ENCODE results near the gene SNRPB2. TPM values are rescaled to one million over a fixed set of nuclear protein-coding genes. Genes with fewer than 3 reads are reported as not detected.

SNRPB2 gene
- polyA plus RNA-seq, 10 donors = 64.3 to 84.2 (median 74.3) TPM

DNA sequence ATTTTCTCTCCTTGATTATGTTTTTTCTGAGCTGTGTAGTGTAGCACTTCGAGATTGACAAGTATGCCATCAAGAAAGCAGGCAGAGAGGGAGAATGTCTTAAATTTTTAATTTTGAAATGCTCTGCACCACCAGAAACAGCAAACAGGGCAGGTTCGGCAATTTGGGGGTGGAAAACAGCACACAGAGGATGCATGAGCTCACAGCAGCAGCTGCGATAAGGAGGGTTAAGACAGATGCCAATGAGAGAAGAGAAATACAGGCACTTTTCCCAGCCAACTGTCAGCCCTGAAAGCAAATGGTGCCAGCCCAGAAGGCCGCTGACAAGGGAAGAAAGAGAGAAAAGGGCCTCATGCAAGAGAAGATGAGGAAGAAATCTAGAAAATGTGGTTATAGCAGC lies 15.1 kb upstream of the SNRPB2 start:
- peak in 1 of 3 donors; percentile 51 for DNase-seq

DNA sequence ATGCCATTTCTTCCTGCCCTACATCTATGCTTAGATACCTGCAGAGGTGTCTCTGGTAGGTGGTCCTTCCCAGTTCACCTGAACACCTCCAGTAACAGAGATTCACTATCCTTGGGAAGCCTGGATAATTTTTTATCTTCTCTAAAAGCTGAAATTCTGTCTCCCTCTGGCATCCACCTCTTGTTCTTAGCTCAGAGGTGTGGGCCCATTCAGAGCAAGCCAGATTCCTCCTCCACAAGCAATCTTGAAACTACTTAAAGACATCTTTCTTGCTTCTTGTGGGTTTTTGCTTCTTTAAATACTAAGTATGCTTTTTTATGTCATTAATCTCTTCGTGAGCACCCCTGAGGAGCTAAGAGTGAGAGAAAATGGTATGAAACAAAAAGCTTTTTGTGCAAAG lies 10.4 kb upstream of the SNRPB2 start:
- no peak for DNase-seq

DNA sequence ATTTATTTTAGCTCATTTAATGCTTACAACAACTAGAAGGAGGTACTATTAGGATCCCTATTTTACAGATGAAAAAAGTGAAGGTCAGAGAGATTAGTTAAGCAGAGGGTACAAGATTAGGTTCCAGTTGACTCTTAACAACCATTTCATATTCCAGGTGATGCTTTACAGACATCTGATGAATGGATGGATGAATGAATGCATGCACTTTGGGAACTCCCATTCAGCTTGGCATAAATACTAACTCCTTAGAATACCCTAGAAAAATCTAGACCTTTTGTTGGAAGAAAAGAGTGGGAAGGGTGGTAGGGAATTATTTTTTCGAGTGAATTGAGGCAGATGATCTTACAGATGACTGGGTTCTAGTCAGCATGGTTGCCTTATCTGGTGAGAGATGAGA lies 746 bp upstream of the SNRPB2 start:
- no peak for DNase-seq

DNA sequence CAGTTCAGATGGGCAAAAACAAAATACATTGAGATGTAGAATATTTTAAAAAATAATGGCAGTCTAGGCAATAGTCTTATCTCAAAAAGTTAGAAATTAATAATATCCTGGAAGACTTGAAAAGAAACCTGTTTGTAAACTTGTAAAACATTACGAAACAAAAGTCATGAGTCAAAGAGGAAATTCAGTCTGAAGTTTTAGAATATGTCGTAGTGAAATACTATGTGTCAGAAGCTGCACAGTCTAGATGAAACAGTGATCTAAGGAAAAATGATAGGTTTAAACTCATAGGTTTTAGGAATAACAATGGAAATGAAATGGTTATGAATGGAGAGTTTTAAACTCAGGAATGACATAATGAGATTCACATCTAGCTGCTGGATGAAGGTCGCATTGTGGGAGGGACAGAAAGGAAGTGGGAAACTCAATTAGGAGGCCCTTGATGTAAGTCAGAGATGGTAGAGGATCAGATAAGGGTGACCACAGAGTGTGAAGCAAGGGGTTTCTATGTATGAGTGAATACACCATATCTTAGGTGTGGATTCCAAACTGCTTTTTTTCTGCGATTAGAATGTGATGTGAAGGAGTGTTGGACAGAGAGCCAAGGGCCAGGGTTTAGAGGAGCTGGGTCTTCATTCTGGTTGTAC lies 2.8 kb downstream of the SNRPB2 start:
- DNase-seq = no peak

DNA sequence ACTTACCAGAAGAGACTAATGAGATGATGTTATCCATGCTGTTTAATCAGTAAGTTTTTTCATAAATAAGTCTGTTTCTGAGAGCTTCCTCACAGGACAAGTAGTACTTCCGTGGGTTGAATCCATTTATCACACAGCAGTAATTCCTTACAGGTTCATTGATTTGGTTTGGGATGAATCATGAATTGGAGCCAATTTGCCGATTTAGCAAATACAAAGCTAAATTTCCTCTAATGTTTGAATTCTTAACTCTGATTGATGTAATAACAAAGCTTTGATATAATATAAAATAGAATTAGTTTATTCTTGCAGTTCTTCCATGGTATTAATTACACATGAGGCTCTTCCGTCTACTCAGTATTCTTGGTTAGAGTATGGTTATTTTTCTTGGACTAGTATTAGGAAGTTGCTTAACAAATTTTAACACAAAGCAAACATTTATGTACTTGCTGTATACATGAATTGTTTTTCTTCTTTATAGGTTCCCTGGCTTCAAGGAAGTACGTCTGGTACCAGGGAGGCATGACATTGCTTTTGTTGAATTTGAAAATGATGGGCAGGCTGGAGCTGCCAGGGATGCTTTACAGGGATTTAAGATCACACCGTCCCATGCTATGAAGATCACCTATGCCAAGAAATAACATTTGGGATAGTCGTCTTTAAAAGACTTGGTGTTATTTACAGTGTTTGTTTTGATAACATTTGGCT lies 10.7 kb downstream of the SNRPB2 start:
- DNase-seq = no peak

DNA sequence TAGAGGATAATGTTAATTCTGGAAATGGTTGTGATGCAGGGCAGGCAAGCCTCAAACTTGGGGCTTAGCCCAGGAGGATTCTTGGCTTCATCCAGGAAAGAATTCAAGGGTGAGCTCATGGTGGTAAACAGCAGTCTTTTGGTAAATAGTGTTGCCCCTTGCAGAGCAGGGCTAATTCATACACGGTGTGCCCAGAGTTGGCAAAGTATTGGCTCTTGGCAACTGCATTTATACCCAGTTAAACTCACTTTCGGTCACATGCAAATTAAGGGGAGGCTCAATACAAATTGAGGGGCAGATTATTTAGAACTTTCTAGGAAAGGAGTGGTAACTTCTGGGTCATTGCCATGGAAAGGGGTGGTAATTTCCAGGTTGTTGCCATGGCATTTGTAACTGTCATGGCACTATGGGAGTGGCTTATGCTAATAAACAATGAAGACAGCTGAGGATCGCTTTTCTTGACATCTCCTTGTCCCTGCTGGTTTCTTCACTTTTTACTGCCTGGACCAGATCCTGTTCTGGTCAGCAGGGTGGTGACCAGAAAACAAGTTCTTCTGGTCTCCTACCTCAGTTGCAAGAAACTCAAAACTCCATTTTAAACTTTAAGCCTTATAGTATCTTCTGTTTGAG lies 14.5 kb downstream of the SNRPB2 start:
- no peak for DNase-seq

DNA sequence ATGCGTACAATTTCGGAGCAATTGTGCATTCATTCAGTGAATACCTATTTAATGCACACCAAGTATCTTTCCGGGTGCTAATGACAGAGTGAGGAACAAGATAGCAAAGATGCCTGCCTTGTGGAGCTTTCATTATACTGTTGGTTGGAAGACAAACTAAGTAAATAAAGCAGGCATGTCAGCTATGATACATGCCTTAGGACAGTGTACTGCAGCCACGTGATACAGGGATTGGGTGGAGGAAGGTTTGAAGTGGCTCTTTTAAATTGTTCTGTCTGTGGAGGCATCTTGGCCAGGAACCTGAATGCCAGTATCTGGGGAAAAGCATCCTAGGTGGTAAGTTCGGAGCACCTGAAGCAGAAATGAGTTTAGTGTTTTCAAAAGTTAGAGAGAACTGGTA lies 15.4 kb downstream of the SNRPB2 start:
- DNase-seq = no peak

DNA sequence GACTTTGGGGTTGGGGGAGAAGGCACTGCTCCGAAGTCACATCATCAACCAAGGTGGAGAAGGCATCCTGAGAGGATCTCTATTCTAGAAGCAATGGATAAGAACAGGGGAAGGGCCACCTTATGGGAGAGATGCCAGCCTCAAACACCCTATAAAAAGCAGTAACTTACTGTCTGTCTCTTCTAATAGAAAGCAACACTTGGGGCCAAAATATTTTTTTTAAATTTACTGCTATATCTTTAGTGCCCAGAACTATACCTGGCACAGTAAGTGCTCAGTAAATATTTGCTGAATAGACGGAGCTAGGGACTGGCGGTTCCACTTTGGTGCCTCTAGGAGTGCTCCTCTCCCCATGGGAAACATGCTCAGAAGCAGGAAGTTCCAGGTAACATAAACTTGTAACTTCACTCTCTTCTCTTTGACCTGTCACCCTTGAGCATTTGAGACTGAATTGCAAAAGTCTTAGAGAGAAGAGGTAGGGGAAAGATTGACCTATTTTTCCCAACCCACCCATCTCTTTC lies 17.5 kb downstream of the SNRPB2 start:
- no peak for DNase-seq

DNA sequence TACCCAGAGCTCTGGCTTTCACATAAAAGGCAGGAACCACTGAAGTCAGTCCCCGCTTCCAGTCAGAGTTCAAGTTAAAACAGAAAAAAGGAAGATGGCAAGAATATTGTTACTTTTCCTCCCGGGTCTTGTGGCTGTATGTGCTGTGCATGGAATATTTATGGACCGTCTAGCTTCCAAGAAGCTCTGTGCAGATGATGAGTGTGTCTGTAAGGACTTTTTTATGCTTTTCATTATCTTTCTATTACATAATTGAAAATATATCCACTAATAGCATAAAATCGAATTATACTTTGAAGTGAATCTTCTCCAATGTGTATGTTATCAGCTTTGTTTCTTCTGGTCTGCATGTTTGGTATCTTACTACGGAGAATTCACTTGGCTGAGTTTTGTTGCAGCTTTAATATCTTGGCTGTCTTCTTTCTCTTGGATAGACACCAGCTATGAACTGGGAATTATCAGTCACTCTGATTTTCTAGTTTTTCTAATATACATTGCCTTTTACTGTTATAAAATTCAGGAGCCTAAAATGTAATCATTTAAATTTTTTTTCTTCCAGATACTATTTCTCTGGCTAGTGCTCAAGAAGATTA lies 18.6 kb downstream of the SNRPB2 start, which contains the start of gene OTOR:
OTOR (plus strand) TSS at position 51 of the 593 bp plus-strand sequence; CDS start at position 95, 44 bp downstream.
- peak; percentile 53 to 83 (median 69) for DNase-seq

DNA sequence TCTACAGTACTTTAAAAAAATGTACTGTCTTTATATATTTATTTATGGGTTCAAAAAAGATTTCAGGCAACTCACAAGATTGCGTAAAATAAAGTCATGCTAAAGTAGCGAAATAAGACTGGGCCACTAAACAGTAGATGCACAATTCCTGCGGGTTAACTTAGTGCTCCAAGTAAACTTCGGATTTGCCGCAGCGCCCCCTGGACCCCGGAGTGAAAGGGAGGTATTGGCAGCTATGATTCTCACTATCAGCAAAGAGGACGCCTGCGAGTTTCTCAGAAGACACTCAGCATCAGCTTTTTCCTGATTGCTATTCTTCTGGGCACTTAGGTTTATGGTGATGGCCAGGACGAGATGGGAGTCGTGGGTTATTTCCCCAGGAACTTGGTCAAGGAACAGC lies 19.7 kb downstream of the SNRPB2 start:
- no peak for DNase-seq

DNA sequence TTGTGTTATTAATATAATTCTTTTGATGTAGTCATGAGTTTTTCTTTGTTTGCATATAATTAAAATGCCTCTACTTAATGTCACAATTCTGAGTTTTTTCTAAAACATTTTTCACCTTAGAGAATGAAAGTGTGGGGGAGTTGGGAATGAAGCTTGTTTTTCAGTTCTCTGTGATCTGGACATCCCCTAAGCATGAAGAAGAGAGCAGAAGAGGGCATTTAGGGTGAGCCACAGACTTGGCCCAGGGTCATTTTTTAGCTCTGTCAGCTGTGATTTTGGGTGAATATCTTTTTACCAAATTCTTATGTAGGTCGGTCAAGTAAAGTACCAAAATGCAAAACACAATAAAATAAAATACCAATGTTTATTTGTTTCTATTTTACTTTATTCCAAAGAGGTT lies 22.3 kb downstream of the SNRPB2 start:
- no peak for DNase-seq

DNA sequence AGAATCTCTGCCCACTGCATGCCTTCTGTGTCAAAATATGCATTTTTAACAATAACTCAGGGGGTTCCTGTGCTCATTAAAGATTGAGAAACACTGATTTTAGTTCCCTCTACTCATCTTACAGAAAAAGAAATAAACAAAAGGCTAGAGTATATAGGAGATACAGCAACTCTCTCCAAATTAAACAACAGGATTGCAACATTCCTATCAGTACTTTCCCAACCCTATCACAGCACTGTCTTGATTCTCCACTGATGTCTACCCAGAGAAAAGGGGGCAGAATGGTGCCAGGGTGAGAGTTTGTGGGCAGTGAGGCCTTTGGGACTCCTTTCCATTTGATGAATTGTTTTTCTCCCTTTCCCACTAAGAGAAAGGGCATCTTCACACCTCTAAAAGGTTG lies 23.1 kb downstream of the SNRPB2 start:
- no peak for DNase-seq

DNA sequence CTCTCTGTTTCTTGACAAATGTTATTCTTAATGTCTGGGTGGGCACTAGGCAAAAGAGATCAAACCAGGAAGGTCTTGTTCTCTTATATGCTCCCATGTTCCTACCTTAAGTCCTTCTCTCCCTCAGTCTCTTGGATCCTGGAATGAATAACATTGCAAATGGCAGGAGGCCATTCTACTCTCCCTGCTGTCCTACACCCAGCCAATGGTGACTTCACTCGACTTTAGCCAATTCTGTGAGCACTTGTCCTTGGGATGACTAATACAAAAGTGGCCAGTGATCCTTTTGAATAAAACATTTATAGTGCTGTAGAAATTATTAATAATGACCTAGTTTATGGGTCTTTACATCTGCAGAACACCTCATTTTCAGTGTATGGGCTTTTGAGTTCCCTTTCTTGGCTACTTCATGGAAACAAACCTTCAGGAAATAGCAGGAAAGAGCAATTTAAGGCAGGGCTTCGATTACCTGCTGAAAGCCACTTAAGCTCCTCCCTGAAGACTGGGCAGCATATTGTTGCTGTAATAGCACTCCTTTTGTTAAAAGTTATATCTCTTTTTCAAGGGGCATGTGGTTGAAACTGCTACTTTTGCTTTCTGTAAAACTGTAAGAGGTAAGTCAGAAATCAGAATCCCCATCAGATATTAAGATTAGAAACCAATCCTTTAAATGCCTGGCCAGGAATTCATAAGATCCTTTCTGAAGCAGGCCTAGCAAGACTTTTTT lies 28.8 kb downstream of the SNRPB2 start:
- peak in 2 of 3 donors; percentile 33 to 35 for DNase-seq

DNA sequence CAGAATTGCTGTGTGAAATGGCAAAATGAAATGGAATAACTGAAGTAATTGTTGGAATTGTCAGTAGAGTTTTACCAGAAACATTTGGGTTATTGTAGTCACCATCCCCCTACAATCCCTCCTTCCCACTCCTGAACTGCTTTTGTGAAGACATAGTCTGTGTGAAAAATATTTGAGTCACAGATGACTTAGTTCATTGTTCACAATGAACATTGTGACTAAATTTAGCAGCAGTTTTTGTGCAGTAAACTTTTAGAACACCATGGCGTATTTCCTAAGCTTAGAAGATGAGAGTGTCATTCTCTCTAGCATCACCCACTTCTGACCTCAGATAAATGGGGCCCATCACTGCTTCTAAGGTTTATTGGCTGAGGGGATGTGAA lies 29.3 kb downstream of the SNRPB2 start:
- DNase-seq = peak in 2 of 3 donors; percentile 10 to 19

DNA sequence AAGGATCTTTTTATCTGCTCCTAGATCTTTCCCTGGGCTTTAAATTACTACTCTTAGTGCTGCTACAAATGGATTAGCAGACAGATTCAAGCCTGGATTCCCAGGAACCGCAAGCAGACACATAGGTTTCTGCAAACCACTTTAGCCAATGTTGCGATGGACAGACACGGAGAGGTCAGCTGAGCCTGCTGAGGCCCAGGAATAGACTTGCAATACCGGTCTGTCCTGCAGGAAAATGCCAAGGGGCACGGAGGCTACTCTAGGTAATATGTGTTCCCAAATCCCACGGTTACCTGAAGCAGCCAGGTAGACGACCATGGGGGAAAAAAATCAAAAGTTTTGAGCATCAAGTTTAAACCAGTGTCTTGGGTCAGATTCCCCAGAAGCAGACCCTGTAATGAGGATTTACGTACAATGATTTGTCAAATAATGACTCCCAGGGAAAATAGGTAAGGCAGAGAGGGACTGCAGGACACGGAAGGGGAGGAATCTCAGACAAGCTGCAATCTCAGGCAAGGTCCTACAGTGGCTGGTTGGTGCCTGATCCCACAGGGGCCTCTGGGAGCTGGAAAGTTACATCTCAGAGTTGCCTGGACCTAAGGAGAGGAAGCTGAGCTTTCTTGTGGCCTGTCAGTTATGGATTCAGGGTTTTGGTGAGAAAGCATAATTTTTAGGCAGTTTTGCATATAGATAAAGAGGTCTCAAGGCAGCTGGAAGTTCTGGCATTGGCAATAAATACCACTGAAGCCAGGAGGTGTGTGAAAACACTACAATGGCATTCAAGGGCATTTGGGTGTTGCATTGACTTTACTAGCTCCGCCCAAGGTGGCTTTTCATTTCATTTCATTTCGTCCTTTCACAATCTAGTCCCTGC lies 30.8 kb downstream of the SNRPB2 start:
- DNase-seq = no peak

DNA sequence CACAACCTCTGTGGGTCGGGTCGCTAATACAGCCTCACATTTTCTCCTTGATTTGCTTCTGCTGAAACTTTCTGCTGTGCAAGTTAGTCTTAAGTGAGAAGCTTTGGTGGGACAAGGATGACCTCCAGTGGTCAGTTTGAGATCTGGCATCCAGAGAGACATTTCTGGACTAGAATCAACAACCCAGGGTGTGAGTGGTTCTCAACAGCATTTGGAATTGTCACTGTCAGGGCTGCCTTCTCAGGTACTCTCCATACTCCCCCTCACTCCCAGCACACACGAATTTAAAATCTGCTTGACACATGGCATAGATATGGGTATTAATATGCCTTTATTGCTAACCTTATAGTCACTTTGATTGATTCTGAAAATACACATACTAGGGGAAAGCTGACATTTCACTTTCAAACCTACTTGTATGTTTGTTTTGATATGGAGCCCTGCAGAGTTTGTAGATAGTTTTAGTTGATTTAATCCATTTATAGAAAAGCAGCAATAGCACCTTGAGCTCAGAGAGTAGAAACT lies 31.5 kb downstream of the SNRPB2 start:
- DNase-seq = peak; percentile 72 to 86 (median 81)

DNA sequence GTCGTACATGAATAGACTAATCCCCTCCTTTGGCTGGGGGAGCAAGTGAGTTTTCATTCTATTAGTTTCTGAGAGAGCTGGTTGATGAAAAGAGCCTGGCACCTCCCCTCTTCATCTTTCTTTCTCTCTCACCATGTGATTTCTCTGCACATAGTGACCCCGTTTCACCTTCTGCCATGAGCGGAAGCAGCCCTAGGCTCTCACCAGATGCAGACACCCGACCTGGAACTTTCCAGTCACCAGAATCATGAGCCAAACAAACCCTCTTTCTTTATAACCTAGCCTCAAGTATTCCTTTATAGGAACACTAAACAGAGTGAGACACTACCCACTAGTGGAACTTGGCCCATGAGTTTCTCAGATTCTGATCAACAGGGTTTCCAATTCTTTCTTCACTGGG lies 34.7 kb downstream of the SNRPB2 start:
- no peak for DNase-seq

DNA sequence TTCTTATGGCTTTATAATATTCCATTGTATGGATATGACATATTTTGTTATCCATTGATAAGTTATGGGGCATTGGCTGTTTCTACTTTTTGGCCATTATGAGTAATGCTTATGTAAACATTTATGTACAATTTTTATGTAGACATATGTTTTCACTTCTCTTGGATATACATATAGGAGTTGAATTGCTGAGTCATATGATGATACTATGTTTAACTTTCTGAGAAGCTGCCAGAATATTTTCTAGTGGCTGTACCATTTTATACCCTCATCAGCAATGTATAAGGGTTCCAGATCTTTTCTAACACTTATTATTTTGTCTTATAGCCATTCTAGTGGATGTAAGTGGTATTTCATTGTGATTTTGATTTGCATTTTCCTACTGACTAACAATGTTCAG lies 41.4 kb downstream of the SNRPB2 start:
- no peak for DNase-seq

DNA sequence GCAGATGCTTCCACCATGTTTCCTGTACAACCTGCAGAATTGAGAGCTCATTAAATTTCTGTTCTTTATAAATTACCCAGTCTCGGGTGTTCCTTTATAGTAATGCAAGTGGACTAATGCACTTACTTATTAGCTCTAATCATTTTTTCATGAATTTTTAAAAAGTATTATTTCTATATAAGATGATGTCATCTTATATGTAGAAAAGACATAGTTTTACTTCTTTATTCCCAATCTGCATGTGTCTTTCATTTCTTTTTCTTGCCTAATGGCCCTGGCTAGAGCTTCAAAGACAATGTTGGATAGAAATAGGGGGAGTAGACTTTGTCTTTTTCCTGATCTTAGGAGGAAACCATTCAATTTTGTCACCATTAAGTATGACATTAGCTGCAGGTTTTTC lies 46.1 kb downstream of the SNRPB2 start:
- DNase-seq = no peak

DNA sequence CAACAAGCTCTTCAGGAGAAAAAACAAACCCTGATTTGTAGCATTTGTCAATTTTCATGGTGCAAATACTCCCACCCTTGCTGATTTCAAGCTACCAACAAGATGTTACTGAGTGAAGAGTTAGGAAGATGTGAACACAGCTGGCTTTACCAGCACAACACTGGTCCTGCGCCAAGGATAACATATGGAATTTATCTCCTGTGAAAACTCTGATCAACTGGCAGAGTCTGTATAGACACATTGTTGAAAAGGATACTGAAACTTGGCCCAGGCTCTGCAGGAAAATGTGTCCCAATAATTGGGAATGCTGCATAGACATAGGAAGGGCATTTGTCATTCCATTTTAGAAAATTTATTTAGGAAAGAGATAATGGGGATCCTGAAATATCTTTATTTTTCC lies 47.3 kb downstream of the SNRPB2 start:
- peak; percentile 26 to 73 (median 40) for DNase-seq

DNA sequence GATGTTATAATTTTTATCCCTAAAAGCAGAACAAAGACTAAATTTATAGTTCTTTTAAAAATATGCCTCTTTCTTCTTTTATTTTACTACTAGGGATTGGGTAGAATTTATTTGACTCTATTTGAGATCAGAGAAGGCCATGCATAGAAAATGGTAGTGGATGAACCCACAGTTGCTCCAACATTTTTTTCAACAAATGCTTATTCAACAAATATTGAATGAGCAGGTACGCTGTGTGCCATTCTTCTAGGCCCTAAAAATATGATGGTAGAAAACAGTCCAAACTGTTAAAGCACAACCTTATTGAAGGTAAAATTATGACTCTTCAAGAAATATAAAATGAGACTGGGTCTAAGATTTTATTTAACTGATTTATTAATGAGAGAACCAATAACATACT lies 48.3 kb downstream of the SNRPB2 start:
- DNase-seq = no peak
